HEK293 (cell line): ENCODE results near the gene SART3.
"Not testable (repeated sequence)": the region's sequence is repeated elsewhere in the genome, so short reads cannot be mapped to it uniquely, and the experiment has no call there.

Source experiments
- CTCF ChIA-PET: fragments of 350-600 bp; formaldehyde crosslinking; extraction: SDS; loops from one replicate; lab custom pipeline; 2021; ENCODE audit warnings: antibody characterized with exemption; lab: Yijun Ruan, JAX
- POLR2A ChIA-PET: fragments of 300-600 bp; formaldehyde crosslinking; extraction: SDS; loops from one replicate; lab custom pipeline; 2020; ENCODE audit warnings: antibody characterized with exemption, inconsistent platforms; lab: Yijun Ruan, JAX
- H3K27ac ChIP-seq: fragments of 200-500 bp; sonication (Bioruptor generic); 2 replicates; pipeline ENCODE4 v1.5.1; 2014; ENCODE audit warnings: low read depth, low read length, control low read depth, inconsistent platforms; ENCODE audit errors: extremely low read depth
- H3K36me3 ChIP-seq, 2 experiments: fragments of 200-500 bp in 1 of 2; sonication (Bioruptor generic) in 1 of 2; 1 replicate in 1 of 2; 2 replicates in 1 of 2; pipeline ENCODE4 v1.5.1; 2014 to 2017; ENCODE audit warnings: inconsistent platforms in 2 of 2, low read length in 2 of 2; ENCODE audit not compliant: control insufficient read depth in 2 of 2, insufficient read depth in 1 of 2
- H3K4me1 ChIP-seq: fragments of 200-500 bp; sonication (Bioruptor generic); 2 replicates; pipeline ENCODE4 v1.5.1; 2014; ENCODE audit warnings: mild to moderate bottlenecking, low read length, inconsistent platforms; ENCODE audit not compliant: control insufficient read depth, insufficient read depth
- H3K4me3 ChIP-seq: 2 replicates; pipeline ENCODE4 v1.5.1; 2011; ENCODE audit warnings: low read depth, mild to moderate bottlenecking, control low read depth, low read length, moderate library complexity
- H3K9me3 ChIP-seq: fragments of 200-500 bp; sonication (Bioruptor generic); 2 replicates; pipeline ENCODE4 v1.5.1; 2014; ENCODE audit warnings: low read depth, low read length, inconsistent platforms; ENCODE audit not compliant: control insufficient read depth, insufficient read depth
- GLIS1 ChIP-seq: fragments of 450-650 bp; formaldehyde crosslinking; IDR thresholded peaks from 2 replicates; pipeline ENCODE4 v1.5.1; 2016; ENCODE audit warnings: missing biosample characterization, missing genetic modification characterization
- MYNN ChIP-seq: fragments of 450-650 bp; formaldehyde crosslinking; IDR thresholded peaks from 2 replicates; pipeline ENCODE4 v1.5.1; 2016; ENCODE audit warnings: missing biosample characterization, missing genetic modification characterization, borderline replicate concordance
- PRDM1 ChIP-seq: fragments of 450-650 bp; formaldehyde crosslinking; IDR thresholded peaks from 2 replicates; pipeline ENCODE4; 2016; ENCODE audit warnings: missing biosample characterization, missing genetic modification characterization
- SCRT2 ChIP-seq: fragments of 450-650 bp; formaldehyde crosslinking; IDR thresholded peaks from 2 replicates; pipeline ENCODE4 v1.5.1; 2016; ENCODE audit warnings: missing biosample characterization, missing genetic modification characterization
- ZEB2 ChIP-seq: fragments of 450-650 bp; formaldehyde crosslinking; IDR thresholded peaks from 2 replicates; pipeline ENCODE4 v1.5.1; 2016; ENCODE audit warnings: missing biosample characterization, missing genetic modification characterization
- ZNF138 ChIP-seq: fragments of 450-650 bp; formaldehyde crosslinking; IDR thresholded peaks from 2 replicates; pipeline ENCODE4 v1.5.1; 2016; ENCODE audit warnings: missing biosample characterization, missing genetic modification characterization, borderline replicate concordance
- ZNF140 ChIP-seq: fragments of 450-650 bp; formaldehyde crosslinking; IDR thresholded peaks from 2 replicates; pipeline ENCODE4 v1.5.1; 2016; ENCODE audit warnings: missing biosample characterization, missing genetic modification characterization
- ZNF19 ChIP-seq: fragments of 450-650 bp; formaldehyde crosslinking; IDR thresholded peaks from 2 replicates; pipeline ENCODE4; 2016; ENCODE audit warnings: missing biosample characterization, missing genetic modification characterization, low read depth
- ZNF473 ChIP-seq: fragments of 450-650 bp; formaldehyde crosslinking; IDR thresholded peaks from 2 replicates; pipeline ENCODE4 v1.5.1; 2017; ENCODE audit warnings: missing biosample characterization, missing genetic modification characterization
- ZNF510 ChIP-seq: fragments of 450-650 bp; formaldehyde crosslinking; IDR thresholded peaks from 2 replicates; pipeline ENCODE4 v1.5.1; 2018; ENCODE audit warnings: mild to moderate bottlenecking, missing genetic modification characterization, missing biosample characterization; ENCODE audit not compliant: insufficient replicate concordance
- ZNF514 ChIP-seq: fragments of 450-650 bp; formaldehyde crosslinking; IDR thresholded peaks from 2 replicates; pipeline ENCODE4 v1.5.1; 2016; ENCODE audit warnings: missing biosample characterization, missing genetic modification characterization
- ZNF560 ChIP-seq: fragments of 450-650 bp; formaldehyde crosslinking; IDR thresholded peaks from 2 replicates; pipeline ENCODE4 v1.5.1; 2017; ENCODE audit warnings: missing biosample characterization, missing genetic modification characterization, borderline replicate concordance
- ZNF707 ChIP-seq: fragments of 450-650 bp; formaldehyde crosslinking; IDR thresholded peaks from 2 replicates; pipeline ENCODE4 v1.5.1; 2016; ENCODE audit warnings: missing biosample characterization, missing genetic modification characterization
- ZNF747 ChIP-seq: fragments of 450-650 bp; formaldehyde crosslinking; IDR thresholded peaks from 2 replicates; pipeline ENCODE4 v1.5.1; 2016; ENCODE audit warnings: missing biosample characterization, missing genetic modification characterization
- ZXDB ChIP-seq: fragments of 450-650 bp; formaldehyde crosslinking; IDR thresholded peaks from 2 replicates; pipeline ENCODE4 v1.5.1; 2016; ENCODE audit warnings: missing biosample characterization, missing genetic modification characterization
- TF ChIP-seq, protein P1 (sequence below): fragments of 450-650 bp; formaldehyde crosslinking; IDR thresholded peaks from 2 replicates; pipeline ENCODE4 v1.5.1; 2016; ENCODE audit warnings: missing biosample characterization, missing genetic modification characterization, low read depth
- TF ChIP-seq, protein P2 (sequence below): fragments of 450-650 bp; formaldehyde crosslinking; IDR thresholded peaks from 2 replicates; pipeline ENCODE4 v1.5.1; 2016; ENCODE audit warnings: missing biosample characterization, missing genetic modification characterization, low read depth
- TF ChIP-seq, protein P3 (sequence below): fragments of 450-650 bp; formaldehyde crosslinking; IDR thresholded peaks from 2 replicates; pipeline ENCODE4 v1.5.1; 2016; ENCODE audit warnings: missing biosample characterization, missing genetic modification characterization
- TF ChIP-seq, protein P4 (sequence below): fragments of 450-650 bp; formaldehyde crosslinking; IDR thresholded peaks from 2 replicates; pipeline ENCODE4 v1.5.1; 2017; ENCODE audit warnings: missing biosample characterization, missing genetic modification characterization

SART3 gene

DNA sequence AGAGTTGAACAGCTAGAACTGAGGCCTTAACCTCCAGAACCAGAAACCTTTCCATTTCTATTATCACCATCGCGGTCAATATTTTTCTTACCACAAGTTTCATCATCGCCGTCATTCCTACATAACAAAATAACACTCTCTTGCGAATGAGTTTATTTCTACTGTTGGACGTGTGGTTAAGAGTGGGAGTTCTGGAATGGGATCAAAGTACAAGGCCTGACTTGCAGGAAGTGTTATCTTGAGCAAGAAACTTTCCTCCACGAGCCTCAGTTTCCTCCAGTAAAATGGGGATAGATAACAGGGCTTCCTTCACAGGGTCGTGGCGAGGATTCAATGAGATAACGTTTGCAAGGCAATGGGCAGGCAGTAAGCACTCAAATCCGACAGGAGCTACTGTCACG, 652 bp downstream of the SART3 start (continued):
- TF ChIP-seq ZEB2 (tag by site-specific recombination) (no peak), ZNF19 (tag by site-specific recombination) (no peak)

DNA sequence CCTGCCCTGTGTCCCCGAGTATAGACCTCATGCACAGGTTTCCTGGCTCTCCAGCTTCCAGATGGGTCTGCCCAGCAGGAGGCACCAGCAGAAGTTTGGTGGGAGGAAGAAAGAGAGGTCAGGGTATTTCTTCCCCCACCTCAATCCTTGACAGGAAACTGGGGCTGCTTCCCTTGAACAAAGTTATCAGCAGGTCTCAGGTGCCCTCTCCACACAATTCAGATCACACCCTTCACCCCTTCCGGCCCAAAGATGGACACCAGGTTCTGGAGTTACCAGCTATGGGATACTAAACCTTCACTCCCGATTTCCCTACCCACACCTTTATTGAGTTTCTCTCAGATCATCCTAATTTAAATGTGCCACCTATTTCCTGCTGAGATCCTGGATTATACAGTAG, 1.2 kb downstream of the SART3 start:
- Histone ChIP-seq H3K27ac (no peak overlapping the region), H3K36me3 (peaks cover 5 to 30% of the 10 kb centered on the region in 2 experiments; a peak in 2 of 3 replicates), H3K4me1 (0 out of 2 replicates have a peak, but pooled peaks cover 2% of the 10 kb centered on the region), H3K4me3 (peak overlapping the region; percentile 97), H3K9me3 (no peaks in the 10 kb centered on the region)
- ChIA-PET CTCF (interaction anchor here (0.7 to 1.1 kb wide), 3 partner anchors 56 to 1319 kb away, joined by 3 to 8 read pairs (median 6); no protein-coding TSS in a partner anchor), POLR2A (interaction anchor here (0.7 to 1.3 kb wide), 3 partner anchors 11 to 27 kb away, joined by 3 to 5 read pairs (median 3); no protein-coding TSS in a partner anchor)
- no peak for TF ChIP-seq ZNF747
- TF ChIP-seq GLIS1 (tag by site-specific recombination), result 0 out of 2 replicates have a peak, but pooled peaks have one; percentile 14

DNA sequence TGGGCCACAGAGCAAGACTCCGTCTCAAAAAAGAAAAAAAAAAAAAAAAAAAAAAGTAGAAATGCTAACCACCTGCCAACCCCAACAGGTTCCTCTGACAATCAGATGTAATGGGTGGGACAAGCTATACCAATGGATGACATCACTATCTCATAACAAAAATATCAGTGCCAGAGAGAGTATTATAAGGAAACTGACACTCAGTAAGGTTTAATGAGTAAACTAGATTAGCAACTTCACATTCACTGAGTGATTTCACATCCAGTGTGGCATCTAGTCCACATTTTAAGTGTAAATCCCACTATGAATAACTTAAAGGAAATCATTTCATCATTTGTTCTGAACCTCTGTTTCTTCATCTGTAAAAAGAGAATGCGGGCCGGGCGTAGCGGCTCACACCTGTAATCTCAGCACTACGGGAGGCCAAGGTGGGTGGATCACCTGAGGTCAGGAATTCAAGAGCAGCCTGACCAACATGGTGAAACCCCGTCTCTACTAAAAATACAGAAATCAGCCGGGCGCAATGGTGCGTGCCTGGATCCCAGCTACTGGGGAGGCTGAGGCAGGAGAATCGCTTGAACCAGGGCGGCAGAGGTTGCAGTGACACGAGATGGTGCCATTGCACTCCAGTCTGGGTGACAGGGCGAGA, 1.8 kb downstream of the SART3 start:
- H3K4me3 ChIP-seq, result no peak overlapping the region; the same call in 1 of the 2 replicates
- 0 out of 2 replicates have a peak, but pooled peaks cover 2% of the 10 kb centered on the region for H3K4me1 ChIP-seq
- no peak overlapping the region for H3K27ac ChIP-seq
- H3K36me3 ChIP-seq, result peaks cover 5 to 23% of the 10 kb centered on the region in 2 experiments; a peak in 2 of 3 replicates
- POLR2A ChIA-PET, result interaction anchor here (0.7 kb wide), 1 partner anchor 10 kb away, joined by 5 read pairs; no protein-coding TSS in a partner anchor
- no peaks in the 10 kb centered on the region for H3K9me3 ChIP-seq
- CTCF ChIA-PET, result interaction anchor here (0.7 kb wide), 1 partner anchor 1320 kb away, joined by 6 read pairs; no protein-coding TSS in a partner anchor
- no peak for TF ChIP-seq ZNF473 (tag by site-specific recombination)
- TF ChIP-seq ZXDB (tag by site-specific recombination), result no peak
- TF ChIP-seq SCRT2, result peak; percentile 65
- TF ChIP-seq, protein P1, sequence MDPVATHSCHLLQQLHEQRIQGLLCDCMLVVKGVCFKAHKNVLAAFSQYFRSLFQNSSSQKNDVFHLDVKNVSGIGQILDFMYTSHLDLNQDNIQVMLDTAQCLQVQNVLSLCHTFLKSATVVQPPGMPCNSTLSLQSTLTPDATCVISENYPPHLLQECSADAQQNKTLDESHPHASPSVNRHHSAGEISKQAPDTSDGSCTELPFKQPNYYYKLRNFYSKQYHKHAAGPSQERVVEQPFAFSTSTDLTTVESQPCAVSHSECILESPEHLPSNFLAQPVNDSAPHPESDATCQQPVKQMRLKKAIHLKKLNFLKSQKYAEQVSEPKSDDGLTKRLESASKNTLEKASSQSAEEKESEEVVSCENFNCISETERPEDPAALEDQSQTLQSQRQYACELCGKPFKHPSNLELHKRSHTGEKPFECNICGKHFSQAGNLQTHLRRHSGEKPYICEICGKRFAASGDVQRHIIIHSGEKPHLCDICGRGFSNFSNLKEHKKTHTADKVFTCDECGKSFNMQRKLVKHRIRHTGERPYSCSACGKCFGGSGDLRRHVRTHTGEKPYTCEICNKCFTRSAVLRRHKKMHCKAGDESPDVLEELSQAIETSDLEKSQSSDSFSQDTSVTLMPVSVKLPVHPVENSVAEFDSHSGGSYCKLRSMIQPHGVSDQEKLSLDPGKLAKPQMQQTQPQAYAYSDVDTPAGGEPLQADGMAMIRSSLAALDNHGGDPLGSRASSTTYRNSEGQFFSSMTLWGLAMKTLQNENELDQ (tag by site-specific recombination), result no peak
- TF ChIP-seq, protein P2, sequence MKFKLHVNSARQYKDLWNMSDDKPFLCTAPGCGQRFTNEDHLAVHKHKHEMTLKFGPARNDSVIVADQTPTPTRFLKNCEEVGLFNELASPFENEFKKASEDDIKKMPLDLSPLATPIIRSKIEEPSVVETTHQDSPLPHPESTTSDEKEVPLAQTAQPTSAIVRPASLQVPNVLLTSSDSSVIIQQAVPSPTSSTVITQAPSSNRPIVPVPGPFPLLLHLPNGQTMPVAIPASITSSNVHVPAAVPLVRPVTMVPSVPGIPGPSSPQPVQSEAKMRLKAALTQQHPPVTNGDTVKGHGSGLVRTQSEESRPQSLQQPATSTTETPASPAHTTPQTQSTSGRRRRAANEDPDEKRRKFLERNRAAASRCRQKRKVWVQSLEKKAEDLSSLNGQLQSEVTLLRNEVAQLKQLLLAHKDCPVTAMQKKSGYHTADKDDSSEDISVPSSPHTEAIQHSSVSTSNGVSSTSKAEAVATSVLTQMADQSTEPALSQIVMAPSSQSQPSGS, result peak; percentile 79

DNA sequence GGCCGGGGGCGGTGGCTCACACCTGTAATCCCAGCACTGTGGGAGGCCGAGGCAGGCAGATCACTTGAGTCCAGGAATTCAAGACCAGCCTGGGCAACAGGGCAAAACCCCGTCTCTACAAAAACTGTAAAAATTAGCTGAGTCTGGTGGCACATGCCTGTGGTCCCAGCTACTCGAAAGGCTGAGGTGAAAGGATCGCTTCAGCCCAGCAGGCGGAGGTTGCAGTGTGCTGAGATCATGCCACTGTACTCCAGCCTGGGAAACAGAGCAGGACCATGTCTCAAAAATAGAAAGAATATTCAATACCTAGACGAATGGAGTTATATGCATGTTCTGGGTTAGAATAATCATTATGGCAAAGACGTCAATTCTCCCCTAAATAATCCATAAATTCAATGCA, 5.6 kb downstream of the SART3 start:
- H3K9me3 ChIP-seq, H3K27ac ChIP-seq, POLR2A ChIA-PET, H3K4me1 ChIP-seq, H3K4me3 ChIP-seq: not testable (repeated sequence)
- peaks cover 5 to 21% of the 10 kb centered on the region in 2 experiments; a peak in 2 of 3 replicates for H3K36me3 ChIP-seq
- CTCF ChIA-PET, result interaction anchor here (0.6 to 1.7 kb wide), 6 partner anchors 9 to 1722 kb away, joined by 4 to 9 read pairs (median 4); no protein-coding TSS in a partner anchor

DNA sequence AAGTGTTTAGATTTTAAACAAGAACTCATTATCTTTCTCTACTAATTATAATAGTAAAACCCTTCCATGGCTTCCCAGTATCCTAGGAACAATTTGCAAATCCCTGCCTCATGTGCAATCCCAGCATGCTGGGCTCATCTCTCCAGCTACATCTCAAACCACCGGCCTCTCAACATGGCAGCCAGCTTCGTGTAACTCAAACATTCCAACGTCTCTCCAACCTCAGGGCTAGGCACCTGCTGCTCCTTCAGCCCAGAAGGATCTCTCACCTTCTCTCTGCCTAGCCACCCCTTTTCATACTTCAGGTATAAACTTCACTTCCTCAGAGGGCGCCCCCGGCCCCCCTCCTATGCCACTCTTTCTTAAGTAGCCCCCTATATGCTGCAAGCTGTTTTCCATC, 7.2 kb downstream of the SART3 start:
- Histone ChIP-seq H3K27ac (no peak overlapping the region), H3K4me1 (no peaks in the 10 kb centered on the region), H3K4me3 (no peak overlapping the region), H3K36me3 (peaks cover 5 to 26% of the 10 kb centered on the region in 2 experiments; a peak in 2 of 3 replicates), H3K9me3 (no peaks in the 10 kb centered on the region)
- CTCF ChIA-PET, result no interaction called here
- POLR2A ChIA-PET, result no interaction called here
- TF ChIP-seq ZNF514 (tag by site-specific recombination), result no peak
- TF ChIP-seq ZNF707 (tag by site-specific recombination), result no peak
- TF ChIP-seq, protein P3, sequence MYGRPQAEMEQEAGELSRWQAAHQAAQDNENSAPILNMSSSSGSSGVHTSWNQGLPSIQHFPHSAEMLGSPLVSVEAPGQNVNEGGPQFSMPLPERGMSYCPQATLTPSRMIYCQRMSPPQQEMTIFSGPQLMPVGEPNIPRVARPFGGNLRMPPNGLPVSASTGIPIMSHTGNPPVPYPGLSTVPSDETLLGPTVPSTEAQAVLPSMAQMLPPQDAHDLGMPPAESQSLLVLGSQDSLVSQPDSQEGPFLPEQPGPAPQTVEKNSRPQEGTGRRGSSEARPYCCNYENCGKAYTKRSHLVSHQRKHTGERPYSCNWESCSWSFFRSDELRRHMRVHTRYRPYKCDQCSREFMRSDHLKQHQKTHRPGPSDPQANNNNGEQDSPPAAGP (tag by site-specific recombination), result no peak
- no peak for TF ChIP-seq MYNN (tag by site-specific recombination)
- no peak for TF ChIP-seq ZNF560 (tag by site-specific recombination)
- TF ChIP-seq, protein P4, sequence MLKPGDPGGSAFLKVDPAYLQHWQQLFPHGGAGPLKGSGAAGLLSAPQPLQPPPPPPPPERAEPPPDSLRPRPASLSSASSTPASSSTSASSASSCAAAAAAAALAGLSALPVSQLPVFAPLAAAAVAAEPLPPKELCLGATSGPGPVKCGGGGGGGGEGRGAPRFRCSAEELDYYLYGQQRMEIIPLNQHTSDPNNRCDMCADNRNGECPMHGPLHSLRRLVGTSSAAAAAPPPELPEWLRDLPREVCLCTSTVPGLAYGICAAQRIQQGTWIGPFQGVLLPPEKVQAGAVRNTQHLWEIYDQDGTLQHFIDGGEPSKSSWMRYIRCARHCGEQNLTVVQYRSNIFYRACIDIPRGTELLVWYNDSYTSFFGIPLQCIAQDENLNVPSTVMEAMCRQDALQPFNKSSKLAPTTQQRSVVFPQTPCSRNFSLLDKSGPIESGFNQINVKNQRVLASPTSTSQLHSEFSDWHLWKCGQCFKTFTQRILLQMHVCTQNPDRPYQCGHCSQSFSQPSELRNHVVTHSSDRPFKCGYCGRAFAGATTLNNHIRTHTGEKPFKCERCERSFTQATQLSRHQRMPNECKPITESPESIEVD, result no peak
- no peak for TF ChIP-seq ZNF138 (tag by site-specific recombination)
- no peak for TF ChIP-seq ZNF140
- TF ChIP-seq PRDM1, result no peak
- TF ChIP-seq ZNF510, result no peak
